CD14-positive monocyte (primary cell): ENCODE measurements around the gene GTPBP6. TPM values are rescaled to one million over a fixed set of nuclear protein-coding genes. Genes with fewer than 3 reads are reported as not detected.

ENCODE experiments used
- DNase-seq, 3 donors: peaks; one replicate each; pipeline ENCODE4 v3.0.0-alpha.2; 2011 to 2022
- H2AFZ ChIP-seq: 2 replicates; pipeline ENCODE4 v1.6.0; 2012; ENCODE audit warnings: mild to moderate bottlenecking, low read depth, low read length, inconsistent platforms; ENCODE audit not compliant: insufficient read depth, poor library complexity, severe bottlenecking
- H3K27ac ChIP-seq, 2 donors: 1 replicate in 1 of 2; 2 replicates in 1 of 2; pipeline ENCODE4 v1.5.1; 2012 to 2013; ENCODE audit warnings: low read length in 2 of 2, control low read depth in 1 of 2, inconsistent platforms in 1 of 2, low read depth in 1 of 2, mild to moderate bottlenecking in 1 of 2
- H3K27me3 ChIP-seq, 2 donors: one replicate each; pipeline versions ENCODE4 v1.6.0 to v1.6.1; 2011 to 2013; ENCODE audit warnings: low read length in 2 of 2; ENCODE audit not compliant: control insufficient read depth in 2 of 2, insufficient read depth in 2 of 2
- H3K36me3 ChIP-seq, 2 donors: replicated peaks in 1 of 2; 1 replicate in 1 of 2; 2 replicates in 1 of 2; pipeline versions ENCODE4 v1.5.1 to v1.6.1; 2012 to 2013; ENCODE audit warnings: low read length in 2 of 2, control low read depth in 1 of 2, inconsistent platforms in 1 of 2, mild to moderate bottlenecking in 1 of 2; ENCODE audit not compliant: insufficient read depth in 2 of 2, control insufficient read depth in 1 of 2
- H3K4me1 ChIP-seq, 2 donors: 1 replicate in 1 of 2; 2 replicates in 1 of 2; pipeline versions ENCODE4 v1.5.1 to v1.6.1; 2012 to 2013; ENCODE audit warnings: low read length in 2 of 2, control low read depth in 1 of 2, inconsistent platforms in 1 of 2, mild to moderate bottlenecking in 1 of 2, moderate library complexity in 1 of 2; ENCODE audit not compliant: insufficient read depth in 2 of 2, control insufficient read depth in 1 of 2
- H3K4me2 ChIP-seq: replicated peaks from 2 replicates; pipeline ENCODE3; 2012; ENCODE audit warnings: low read length, moderate library complexity, mild to moderate bottlenecking; ENCODE audit not compliant: poor library complexity, severe bottlenecking; ENCODE audit errors: extremely low read depth
- H3K4me3 ChIP-seq, 3 experiments: fragments of 200-600 bp in 1 of 3; sonication (generic) in 1 of 3; replicated peaks in 1 of 3; 1 replicate in 2 of 3; 2 replicates in 1 of 3; pipeline ENCODE4 v1.5.1; 2011 to 2013; ENCODE audit warnings: low read length in 3 of 3, mild to moderate bottlenecking in 3 of 3, control low read depth in 2 of 3, low read depth in 2 of 3, inconsistent platforms in 1 of 3, moderate library complexity in 1 of 3
- H3K79me2 ChIP-seq: 2 replicates; pipeline ENCODE4 v1.6.0; 2012; ENCODE audit warnings: mild to moderate bottlenecking, control low read depth, inconsistent platforms, low read length, moderate library complexity; ENCODE audit not compliant: insufficient read depth
- H3K9ac ChIP-seq: 2 replicates; pipeline ENCODE4 v1.6.0; 2017; ENCODE audit warnings: low read length, mild to moderate bottlenecking; ENCODE audit not compliant: insufficient read depth, poor library complexity, severe bottlenecking
- H3K9me3 ChIP-seq, 2 donors: replicated peaks in 1 of 2; 1 replicate in 1 of 2; 2 replicates in 1 of 2; pipeline versions ENCODE4 v1.5.1 to v1.6.1; 2012 to 2013; ENCODE audit warnings: low read length in 2 of 2, control low read depth in 1 of 2; ENCODE audit not compliant: control insufficient read depth in 1 of 2, insufficient read depth in 1 of 2
- H4K20me1 ChIP-seq: 2 replicates; pipeline ENCODE4 v1.6.0; 2012; ENCODE audit warnings: mild to moderate bottlenecking, low read length, control low read depth, moderate library complexity; ENCODE audit not compliant: insufficient read depth
- H3K27ac Mint-ChIP-seq, 7 donors: one replicate each; pipeline ENCODE4 v1.8.0; 2020; ENCODE audit warnings: mild to moderate bottlenecking in 7 of 7, mixed read lengths in 7 of 7, moderate library complexity in 6 of 7, inconsistent platforms in 2 of 7
- H3K27me3 Mint-ChIP-seq, 3 donors: one replicate each; pipeline ENCODE4 v1.8.0; 2021 to 2022; ENCODE audit warnings: low read depth in 3 of 3, mild to moderate bottlenecking in 3 of 3, mixed read lengths in 3 of 3, moderate library complexity in 3 of 3, inconsistent platforms in 1 of 3
- H3K36me3 Mint-ChIP-seq, 2 donors: one replicate each; pipeline ENCODE4 v1.8.0; 2020; ENCODE audit warnings: mixed read lengths in 2 of 2, inconsistent platforms in 1 of 2, mild to moderate bottlenecking in 1 of 2
- H3K4me1 Mint-ChIP-seq: one replicate; pipeline ENCODE4 v1.8.0; 2020; ENCODE audit warnings: mild to moderate bottlenecking, mixed read lengths
- H3K4me3 Mint-ChIP-seq, 2 donors: one replicate each; pipeline ENCODE4 v1.8.0; 2020; ENCODE audit warnings: mild to moderate bottlenecking in 2 of 2, mixed read lengths in 2 of 2, moderate library complexity in 1 of 2
- H3K9me3 Mint-ChIP-seq, 7 donors: one replicate each; pipeline ENCODE4 v1.8.0; 2020 to 2022; ENCODE audit warnings: mixed read lengths in 7 of 7, mild to moderate bottlenecking in 6 of 7, moderate library complexity in 6 of 7, inconsistent platforms in 2 of 7
- CTCF ChIP-seq: fragments of 200-600 bp; IDR thresholded peaks from one replicate; pipeline ENCODE4 v1.8.0; 2022; ENCODE audit warnings: antibody characterized with exemption, mild to moderate bottlenecking
- WGBS: methylation state at CpG from one replicate; pipeline ENCODE4 v1.1.5; 2013; ENCODE audit warnings: missing lambda C conversion rate; ENCODE audit not compliant: insufficient coverage; 5-methylcytosine and 5-hydroxymethylcytosine counted together
- intact Hi-C, 2 donors: fragments of 100-400 bp; cut with micrococcal nuclease; formaldehyde crosslinking; loops; one replicate each; pipeline versions ENCODE4 v1.15.0 to v1.15.1; 2023
- polyA plus RNA-seq, 3 donors: library from polyadenylated mRNA; depleted of rRNA in 1 of 3; unstranded in 2 of 3; stranded (reverse) in 1 of 3; fragments of 300-500 nt in 2 of 3; fragments of >200 nt in 1 of 3; fragmentation: Illumina TruSeq in 2 of 3; gene quantifications; 1 replicate in 2 of 3; 2 replicates in 1 of 3; pipeline ENCODE4 v1.2.3, GENCODE V29; 2012 to 2021

The GTPBP6 gene
- polyA plus RNA-seq, 3 donors: 17.2 to 39.3 (median 27.0) TPM

DNA sequence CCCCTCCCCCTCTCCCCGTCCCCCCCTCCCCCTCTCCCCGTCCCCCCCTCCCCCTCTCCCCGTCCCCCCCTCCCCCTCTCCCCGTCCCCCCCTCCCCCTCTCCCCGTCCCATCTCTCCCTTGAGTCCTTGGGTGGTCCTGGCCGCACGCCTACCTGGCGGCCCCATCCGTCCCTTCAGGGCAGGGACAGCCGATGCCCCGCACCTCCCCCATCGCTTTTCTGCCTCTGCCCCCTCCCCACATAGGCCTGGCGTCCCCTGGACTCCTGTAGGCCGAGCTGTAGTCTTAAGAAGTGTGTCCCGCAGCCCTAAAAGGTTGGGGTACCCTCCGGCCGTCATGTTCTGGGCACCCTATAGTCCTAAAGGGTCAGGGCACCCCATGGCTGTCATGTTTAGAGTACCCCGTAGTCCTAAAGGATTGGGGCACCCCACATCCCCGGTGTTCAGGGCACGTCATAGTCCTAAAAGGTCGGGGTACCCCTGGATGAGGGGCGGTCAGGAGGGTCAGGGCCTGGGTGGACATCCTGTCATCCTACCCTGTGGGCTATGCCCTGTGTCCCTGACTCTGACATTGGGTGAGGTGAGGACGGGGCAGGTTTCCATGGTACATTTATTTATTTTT is 10.8 kb upstream of the GTPBP6 start:
- Mint-ChIP-seq H3K9me3 (peaks cover 0 to 7% (median 0%) of the 10 kb centered on the region in 7 donors), H3K36me3 (peaks cover 2 to 12% of the 10 kb centered on the region in 2 donors), H3K27ac (no peak overlapping the region), H3K27me3 (peaks cover 15 to 49% (median 28%) of the 10 kb centered on the region in 3 donors), H3K4me1 (peaks cover 9% of the 10 kb centered on the region), H3K4me3 (no peak overlapping the region)
- intact Hi-C loops: no loop called here
- Histone ChIP-seq H3K36me3 (no peaks in the 10 kb centered on the region), H3K27me3 (peaks cover 0 to 21% of the 10 kb centered on the region in 2 donors), H3K27ac (no peak overlapping the region), H3K9ac (no peak overlapping the region), H4K20me1 (no peaks in the 10 kb centered on the region), H3K4me1 (no peaks in the 10 kb centered on the region), H3K4me2 (no peak overlapping the region), H3K4me3 (no peak overlapping the region), H3K79me2 (no peaks in the 10 kb centered on the region), H2AFZ (no peak overlapping the region), H3K9me3 (peaks cover 0 to 2% of the 10 kb centered on the region in 2 donors)
- TF ChIP-seq CTCF: no peak
- DNase-seq: no peak
- WGBS: 87% methylated on average over 15 of the region's 23 CpGs

DNA sequence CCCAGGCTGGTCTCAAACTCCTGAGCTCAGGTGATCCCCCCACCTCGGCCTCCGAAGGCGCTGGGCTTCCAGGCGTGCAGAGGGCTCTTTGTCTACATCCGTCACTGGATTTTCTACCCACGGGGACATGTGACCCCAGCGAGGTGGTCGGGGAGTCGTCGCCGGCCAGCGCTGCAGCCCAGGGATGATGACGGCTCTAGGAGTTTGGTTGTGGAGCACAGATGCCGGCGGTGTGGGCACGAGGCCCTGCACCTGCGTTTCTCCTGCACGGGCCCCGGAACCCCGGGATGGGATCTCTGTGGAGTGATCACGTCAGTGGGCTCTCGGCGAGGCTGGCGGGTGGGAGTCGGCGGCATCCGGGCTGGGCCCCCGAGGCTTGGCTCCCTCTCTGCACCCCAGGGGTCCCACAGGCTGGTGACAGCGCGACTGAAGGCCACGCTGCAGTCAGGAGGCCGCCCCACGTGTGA is 9.1 kb upstream of the GTPBP6 start:
- 94% methylated on average over 28 of the region's 33 CpGs for WGBS
- no peak for TF ChIP-seq CTCF
- peaks cover 25 to 65% (median 43%) of the 10 kb centered on the region in 3 donors for H3K27me3 Mint-ChIP-seq

More for the DNA sequence above, 9.1 kb upstream of the GTPBP6 start:
- Histone ChIP-seq H3K79me2 (no peaks in the 10 kb centered on the region), H3K36me3 (no peaks in the 10 kb centered on the region), H3K4me3 (no peak overlapping the region), H3K4me2 (no peak overlapping the region), H4K20me1 (no peaks in the 10 kb centered on the region), H3K4me1 (peaks cover 0 to 7% of the 10 kb centered on the region in 2 donors), H3K9ac (no peak overlapping the region), H3K27ac (no peak overlapping the region), H2AFZ (no peak overlapping the region), H3K9me3 (no peaks in the 10 kb centered on the region), H3K27me3 (peaks cover 0 to 33% of the 10 kb centered on the region in 2 donors)
- no peak for DNase-seq
- H3K4me3 Mint-ChIP-seq: no peak overlapping the region
- peaks cover 22% of the 10 kb centered on the region for H3K4me1 Mint-ChIP-seq
- intact Hi-C loops: no loop called here
- peak overlapping the region in 1 of 7 donors; percentile 18 for H3K27ac Mint-ChIP-seq
- peaks cover 0 to under 1% of the 10 kb centered on the region in 2 donors for H3K36me3 Mint-ChIP-seq
- peaks cover 0 to 4% (median 2%) of the 10 kb centered on the region in 7 donors for H3K9me3 Mint-ChIP-seq
